Pancreas (tissue), 10 donors: ENCODE measurements around the gene COX7B. TPM values are rescaled to one million over a fixed set of nuclear protein-coding genes. Genes with fewer than 3 reads are reported as not detected.

ENCODE experiments used
- ATAC-seq, 4 donors: fragments of 200-7000 bp; cut with Tn5 transposase; one replicate each; pipeline versions ENCODE4 v1.8.0 to v1.9.1; 2020; ENCODE audit warnings: mild to moderate bottlenecking in 4 of 4, moderate library complexity in 4 of 4
- DNase-seq, 6 donors: peaks; one replicate each; pipeline ENCODE4 v3.0.0-alpha.2; 2020
- FAIRE-seq: peaks from 2 replicates; lab custom pipeline; 2012; peaks lifted over from hg19 to GRCh38; lab: Jason Lieb, UNC
- H3K27ac ChIP-seq, 4 donors: fragments of 200-600 bp; sonication (generic); 1 replicate in 3 of 4; 2 replicates in 1 of 4; pipeline versions ENCODE4 v1.5.0 to v1.8.0; 2020
- H3K27me3 ChIP-seq, 4 donors: fragments of 200-600 bp; one replicate each; pipeline ENCODE4 v1.8.0; 2021
- H3K36me3 ChIP-seq, 3 donors: fragments of 200-600 bp; sonication (generic) in 1 of 3; one replicate each; pipeline versions ENCODE4 v1.5.0 to v1.8.0; 2020 to 2021
- H3K4me1 ChIP-seq, 3 donors: fragments of 200-600 bp; one replicate each; pipeline ENCODE4 v1.8.0; 2021
- H3K4me3 ChIP-seq, 4 donors: fragments of 200-600 bp; sonication (generic) in 2 of 4; one replicate each; pipeline versions ENCODE4 v1.5.0 to v1.8.0; 2020 to 2021
- H3K9me3 ChIP-seq, 4 donors: fragments of 200-600 bp; one replicate each; pipeline ENCODE4 v1.8.0; 2021
- CTCF ChIP-seq, 4 donors: fragments of 200-600 bp; sonication (generic) in 3 of 4; IDR thresholded peaks; one replicate each; pipeline versions ENCODE4 v1.5.0 to v1.8.0; 2021; ENCODE audit warnings: antibody characterized with exemption in 4 of 4
- whole genome bisulfite sequencing, 2 donors: extraction: QIAGEN DNeasy Blood & Tissue Kit; methylation state at CpG; one replicate each; pipeline ENCODE4 v1.1.7; 2013; 5-methylcytosine and 5-hydroxymethylcytosine counted together
- intact Hi-C, 3 donors: fragments of 100-400 bp; cut with DNase I; formaldehyde crosslinking; loops; one replicate each; pipeline versions ENCODE4 v1.11.1 to v1.14.2; 2022
- polyA plus RNA-seq, 2 donors: library from polyadenylated mRNA; stranded (reverse); fragments of 200-250 nt; gene quantifications; one replicate each; pipeline ENCODE4 v1.2.3, GENCODE V29; 2013
- total RNA-seq, 6 donors: library from RNA; stranded (reverse); fragmentation: NEBNext Ultra II Directional in 4 of 6; extraction: Animal tissue kit (Norgen Biotek cat#: 25700) in 4 of 6; gene quantifications; one replicate each; pipeline versions ENCODE4 v1.2.1 to v1.2.4, GENCODE V29; 2021 to 2023
- donor health status: healthy with polysubstance abuse.
- donor health status: DM: no; HTN: no; CAD: no; lungs with moderate emphysema.
- donor health status: DM: no; HTN: no; CAD: no.
- donor health status: control.
- donor health status: control.
- donor health status: Bipolar disorder and iron deficiency.
- donor health status: DM: yes; HTN: yes; CAD: no.
- donor health status: DM: no; HTN: no; CAD: no.
- donor health status: DM: no; HTN: no; CAD: no.
- donor health status: DM: yes; HTN: yes; CAD: no.

COX7B gene
- total and polyA plus RNA-seq, 8 donors, result 36.7 to 295 (median 75.9) TPM

- no peaks in the 10 kb centered on the region for H3K9me3 ChIP-seq
- 28 to 40% methylated on average over 3 of the region's 3 CpGs for WGBS, 2 donors
- no peaks in the 10 kb centered on the region for H3K36me3 ChIP-seq
- no peak overlapping the region for H3K4me3 ChIP-seq
- intact Hi-C loops, result no loop called here
- H3K27ac ChIP-seq, result no peak overlapping the region
- peaks cover 0 to 7% (median 3%) of the 10 kb centered on the region in 3 donors for H3K4me1 ChIP-seq
- DNase-seq (no peak), FAIRE-seq (peak; percentile 34), ATAC-seq (no peak)
- no peak for TF ChIP-seq CTCF (IDR thresholded peaks at IDR 0.05)
- H3K27me3 ChIP-seq, result peaks cover 0 to 6% (median 0%) of the 10 kb centered on the region in 4 donors
Measured at GRCh38 chrX:77925764-77926163, 26.5 kb downstream of the COX7B start.

- no peak for DNase-seq
- peaks cover 0 to 3% (median 0%) of the 10 kb centered on the region in 3 donors for H3K4me1 ChIP-seq
- 75 to 87% methylated on average over 1 of the region's 1 CpG for WGBS, 2 donors
- no peak for ATAC-seq
- intact Hi-C loops, result no loop called here
- H3K9me3 ChIP-seq, result no peaks in the 10 kb centered on the region
- no peaks in the 10 kb centered on the region for H3K36me3 ChIP-seq
- TF ChIP-seq CTCF (IDR thresholded peaks at IDR 0.05), result no peak
- no peak for FAIRE-seq
- peaks cover 0 to 6% (median 0%) of the 10 kb centered on the region in 4 donors for H3K27me3 ChIP-seq
- H3K4me3 ChIP-seq, result no peak overlapping the region
- H3K27ac ChIP-seq, result no peak overlapping the region
Measured at GRCh38 chrX:77930581-77930980, 31.3 kb downstream of the COX7B start.

- Histone ChIP-seq H3K4me1 (peaks cover 0 to 15% (median 8%) of the 10 kb centered on the region in 3 donors), H3K9me3 (no peaks in the 10 kb centered on the region), H3K27me3 (no peaks in the 10 kb centered on the region), H3K36me3 (no peaks in the 10 kb centered on the region), H3K27ac (no peak overlapping the region), H3K4me3 (no peak overlapping the region)
- ATAC-seq, result no peak
- 55 to 82% methylated on average over 1 of the region's 1 CpG for WGBS, 2 donors
- no peak for FAIRE-seq
- intact Hi-C loops, result no loop called here
- TF ChIP-seq CTCF (IDR thresholded peaks at IDR 0.05), result no peak
- DNase-seq, result no peak
Measured at GRCh38 chrX:77935886-77936285, 36.6 kb downstream of the COX7B start.

- H3K4me1 ChIP-seq, result peaks cover 0 to 15% (median 8%) of the 10 kb centered on the region in 3 donors
- no peak for ATAC-seq
- no peaks in the 10 kb centered on the region for H3K36me3 ChIP-seq
- H3K27me3 ChIP-seq, result no peaks in the 10 kb centered on the region
- H3K9me3 ChIP-seq, result no peaks in the 10 kb centered on the region
- no peak for DNase-seq
- no peak overlapping the region for H3K27ac ChIP-seq
- H3K4me3 ChIP-seq, result no peak overlapping the region
- peak; percentile 63 for FAIRE-seq
- TF ChIP-seq CTCF (IDR thresholded peaks at IDR 0.05), result no peak
- intact Hi-C loops, result no loop called here
Measured at GRCh38 chrX:77936299-77936698, 37.0 kb downstream of the COX7B start.

GRCh38 chrX:77937291-77937690 is 38.0 kb downstream of the COX7B start:
- DNase-seq (no peak), FAIRE-seq (peak; percentile 78), ATAC-seq (peak; percentile 90 to 96 (median 91))
- WGBS, 2 donors, result 12 to 16% methylated on average over 3 of the region's 3 CpGs
- intact Hi-C loops, result no loop called here
- H3K36me3 ChIP-seq, result no peaks in the 10 kb centered on the region
- TF ChIP-seq CTCF (IDR thresholded peaks at IDR 0.05), result no peak
- peaks cover 0 to 15% (median 8%) of the 10 kb centered on the region in 3 donors for H3K4me1 ChIP-seq
- H3K9me3 ChIP-seq, result no peaks in the 10 kb centered on the region
- H3K27me3 ChIP-seq, result no peaks in the 10 kb centered on the region
- peak overlapping the region in 2 of 4 donors; percentile 41 to 49 for H3K27ac ChIP-seq
- H3K4me3 ChIP-seq, result no peak overlapping the region
